ENCODE results near the gene EXOC3L1.

EXOC3L1 gene

DNA sequence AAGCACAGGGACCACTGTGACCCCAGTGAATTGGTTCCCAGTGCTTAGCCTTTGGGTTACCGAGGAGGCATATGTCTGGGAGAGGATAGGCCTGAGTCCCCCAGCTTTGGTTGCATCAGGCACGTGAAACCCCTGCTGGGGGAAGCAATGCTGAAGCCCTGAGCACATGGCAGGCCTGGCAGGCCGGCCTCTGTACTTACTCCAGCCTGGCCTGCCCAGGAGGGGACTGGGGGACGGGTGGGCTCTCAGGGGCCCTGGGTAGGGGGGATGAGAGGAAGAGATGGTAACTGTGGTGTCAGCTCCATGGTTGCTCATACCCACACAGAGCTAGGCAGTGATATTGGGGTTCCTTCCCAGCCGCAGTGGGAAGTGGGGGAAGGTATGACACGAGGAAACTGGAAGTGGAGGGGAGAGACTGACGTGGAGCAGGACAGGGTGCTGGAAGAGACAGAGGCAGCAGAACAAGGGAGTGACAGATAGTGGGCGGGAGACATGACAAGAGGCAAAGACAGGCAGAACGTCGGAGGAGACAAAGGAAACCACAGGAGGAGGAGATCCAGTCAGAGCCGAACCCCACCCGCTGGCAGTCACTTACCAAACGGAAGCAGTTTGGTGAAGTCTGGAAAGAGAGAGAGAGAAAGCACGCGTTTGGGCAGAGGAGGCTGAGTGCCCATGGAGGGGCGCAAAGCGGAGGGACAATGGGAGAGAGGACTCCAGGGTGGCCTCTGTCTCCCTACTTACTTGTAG lies 46.1 kb upstream of the EXOC3L1 start:
- H3K27ac ChIP-seq (ENCODE audit: low read depth, low read length): no peak overlapping the region
- H2BK120ac ChIP-seq (ENCODE audit: low read depth, low read length): no peak overlapping the region
- no peak overlapping the region for H2AK5ac ChIP-seq (ENCODE audit: low read length)
- H3K36me3 ChIP-seq (ENCODE audit: control insufficient read depth, insufficient read depth, low read length): peaks cover 16% of the 10 kb centered on the region
- no peak overlapping the region for H3K9ac ChIP-seq (ENCODE audit: low read length)
- H3K4me1 ChIP-seq (ENCODE audit: control insufficient read depth, low read depth, low read length): peaks cover 3% of the 10 kb centered on the region
- no peaks in the 10 kb centered on the region for H3K79me1 ChIP-seq (ENCODE audit: low read length)
- no peak overlapping the region for H3K4me3 ChIP-seq (ENCODE audit: low read length)
- H3K23ac ChIP-seq (ENCODE audit: low read length): no peak overlapping the region
- no peak overlapping the region for H3K56ac ChIP-seq (ENCODE audit: low read length)
- WGBS (ENCODE audit: extremely low coverage, insufficient coverage, low lambda C conversion rate): no CpG with 5 or more reads among the region's 17 CpGs
- no peaks in the 10 kb centered on the region for H3K79me2 ChIP-seq (ENCODE audit: control insufficient read depth, insufficient read depth, low read length)
- no peaks in the 10 kb centered on the region for H3K27me3 ChIP-seq (ENCODE audit: insufficient read depth, low read length, poor library complexity)
- no peak overlapping the region for H2BK15ac ChIP-seq (replicated peaks; ENCODE audit: low read depth)
- no peak overlapping the region for H3K18ac ChIP-seq (ENCODE audit: low read length)
- no peak overlapping the region for H3K4ac ChIP-seq (ENCODE audit: low read depth, low read length)
- no peak overlapping the region for H4K5ac ChIP-seq (ENCODE audit: low read length)
- H4K8ac ChIP-seq (ENCODE audit: low read depth, low read length): no peak overlapping the region
- H3K4me2 ChIP-seq (ENCODE audit: low read length): no peak overlapping the region
- H2BK5ac ChIP-seq (ENCODE audit: low read length): no peak overlapping the region
- DNase-seq: no peak

DNA sequence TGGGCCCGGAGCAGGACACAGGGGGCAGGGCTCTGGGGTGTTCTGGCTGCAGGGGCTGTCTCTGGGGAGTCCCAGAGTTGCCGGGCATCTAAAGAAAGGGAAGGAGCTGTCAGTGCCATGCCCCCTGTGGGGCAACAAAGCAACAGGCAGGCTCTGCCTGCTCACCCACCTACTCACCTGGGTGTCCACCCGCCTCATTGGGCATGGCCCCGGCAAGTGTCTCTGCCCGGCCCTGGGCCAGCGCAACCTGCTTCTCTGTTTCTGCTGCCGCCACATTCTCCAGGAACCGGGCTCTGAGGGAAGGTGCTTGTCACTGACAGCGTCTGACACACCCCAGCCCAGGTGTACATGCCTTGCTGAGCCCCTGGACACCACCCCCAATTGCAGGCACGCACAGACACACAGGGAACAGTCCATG lies 44.3 kb upstream of the EXOC3L1 start:
- H4K5ac ChIP-seq (ENCODE audit: low read length): no peak overlapping the region
- DNase-seq: no peak
- no peak overlapping the region for H2AK5ac ChIP-seq (ENCODE audit: low read length)
- H3K27me3 ChIP-seq (ENCODE audit: insufficient read depth, low read length, poor library complexity): no peaks in the 10 kb centered on the region
- no peak overlapping the region for H3K9ac ChIP-seq (ENCODE audit: low read length)
- no peak overlapping the region for H3K4me2 ChIP-seq (ENCODE audit: low read length)
- no peaks in the 10 kb centered on the region for H3K79me2 ChIP-seq (ENCODE audit: control insufficient read depth, insufficient read depth, low read length)
- no CpG with 5 or more reads among the region's 10 CpGs for WGBS (ENCODE audit: extremely low coverage, insufficient coverage, low lambda C conversion rate)
- H3K36me3 ChIP-seq (ENCODE audit: control insufficient read depth, insufficient read depth, low read length): peaks cover 27% of the 10 kb centered on the region
- H3K56ac ChIP-seq (ENCODE audit: low read length): no peak overlapping the region
- no peak overlapping the region for H2BK15ac ChIP-seq (replicated peaks; ENCODE audit: low read depth)
- no peak overlapping the region for H3K27ac ChIP-seq (ENCODE audit: low read depth, low read length)
- no peak overlapping the region for H2BK120ac ChIP-seq (ENCODE audit: low read depth, low read length)
- no peak overlapping the region for H2BK5ac ChIP-seq (ENCODE audit: low read length)
- H3K4me3 ChIP-seq (ENCODE audit: low read length): no peak overlapping the region
- H4K8ac ChIP-seq (ENCODE audit: low read depth, low read length): no peak overlapping the region
- H3K4ac ChIP-seq (ENCODE audit: low read depth, low read length): no peak overlapping the region
- H3K18ac ChIP-seq (ENCODE audit: low read length): no peak overlapping the region
- no peak overlapping the region for H3K23ac ChIP-seq (ENCODE audit: low read length)
- no peaks in the 10 kb centered on the region for H3K4me1 ChIP-seq (ENCODE audit: control insufficient read depth, low read depth, low read length)
- no peaks in the 10 kb centered on the region for H3K79me1 ChIP-seq (ENCODE audit: low read length)

DNA sequence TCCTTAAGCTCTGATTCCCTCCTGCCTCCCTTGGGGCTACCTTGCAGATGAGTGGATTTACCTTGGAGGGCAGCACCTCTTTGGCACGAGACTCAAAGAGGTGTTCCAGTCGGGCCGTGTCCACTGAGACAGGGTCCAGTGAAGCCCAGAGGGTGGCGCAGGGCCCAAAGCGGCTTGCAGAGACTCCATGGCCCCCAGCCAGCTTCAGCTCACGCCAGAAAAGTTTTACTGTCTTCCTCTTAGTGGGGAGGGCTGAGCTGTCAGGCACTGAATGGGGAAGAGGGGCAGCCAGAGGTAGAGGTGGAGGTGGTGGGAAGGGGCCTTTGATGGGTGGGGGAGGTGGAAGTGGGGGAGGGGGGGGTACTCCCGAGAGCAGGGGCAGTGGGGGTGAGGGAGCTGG lies 43.7 kb upstream of the EXOC3L1 start:
- no peak overlapping the region for H3K23ac ChIP-seq (ENCODE audit: low read length)
- no peak overlapping the region for H3K4ac ChIP-seq (ENCODE audit: low read depth, low read length)
- no peaks in the 10 kb centered on the region for H3K79me2 ChIP-seq (ENCODE audit: control insufficient read depth, insufficient read depth, low read length)
- WGBS (ENCODE audit: extremely low coverage, insufficient coverage, low lambda C conversion rate): no CpG with 5 or more reads among the region's 7 CpGs
- DNase-seq: no peak
- no peak overlapping the region for H3K9ac ChIP-seq (ENCODE audit: low read length)
- H3K18ac ChIP-seq (ENCODE audit: low read length): no peak overlapping the region
- H4K5ac ChIP-seq (ENCODE audit: low read length): no peak overlapping the region
- H3K4me1 ChIP-seq (ENCODE audit: control insufficient read depth, low read depth, low read length): no peaks in the 10 kb centered on the region
- H3K4me2 ChIP-seq (ENCODE audit: low read length): no peak overlapping the region
- no peak overlapping the region for H2AK5ac ChIP-seq (ENCODE audit: low read length)
- H2BK120ac ChIP-seq (ENCODE audit: low read depth, low read length): no peak overlapping the region
- no peak overlapping the region for H2BK15ac ChIP-seq (replicated peaks; ENCODE audit: low read depth)
- peaks cover 27% of the 10 kb centered on the region for H3K36me3 ChIP-seq (ENCODE audit: control insufficient read depth, insufficient read depth, low read length)
- H3K4me3 ChIP-seq (ENCODE audit: low read length): no peak overlapping the region
- H3K27me3 ChIP-seq (ENCODE audit: insufficient read depth, low read length, poor library complexity): no peaks in the 10 kb centered on the region
- no peak overlapping the region for H3K56ac ChIP-seq (ENCODE audit: low read length)
- no peak overlapping the region for H3K27ac ChIP-seq (ENCODE audit: low read depth, low read length)
- H2BK5ac ChIP-seq (ENCODE audit: low read length): no peak overlapping the region
- no peak overlapping the region for H4K8ac ChIP-seq (ENCODE audit: low read depth, low read length)
- H3K79me1 ChIP-seq (ENCODE audit: low read length): no peaks in the 10 kb centered on the region

DNA sequence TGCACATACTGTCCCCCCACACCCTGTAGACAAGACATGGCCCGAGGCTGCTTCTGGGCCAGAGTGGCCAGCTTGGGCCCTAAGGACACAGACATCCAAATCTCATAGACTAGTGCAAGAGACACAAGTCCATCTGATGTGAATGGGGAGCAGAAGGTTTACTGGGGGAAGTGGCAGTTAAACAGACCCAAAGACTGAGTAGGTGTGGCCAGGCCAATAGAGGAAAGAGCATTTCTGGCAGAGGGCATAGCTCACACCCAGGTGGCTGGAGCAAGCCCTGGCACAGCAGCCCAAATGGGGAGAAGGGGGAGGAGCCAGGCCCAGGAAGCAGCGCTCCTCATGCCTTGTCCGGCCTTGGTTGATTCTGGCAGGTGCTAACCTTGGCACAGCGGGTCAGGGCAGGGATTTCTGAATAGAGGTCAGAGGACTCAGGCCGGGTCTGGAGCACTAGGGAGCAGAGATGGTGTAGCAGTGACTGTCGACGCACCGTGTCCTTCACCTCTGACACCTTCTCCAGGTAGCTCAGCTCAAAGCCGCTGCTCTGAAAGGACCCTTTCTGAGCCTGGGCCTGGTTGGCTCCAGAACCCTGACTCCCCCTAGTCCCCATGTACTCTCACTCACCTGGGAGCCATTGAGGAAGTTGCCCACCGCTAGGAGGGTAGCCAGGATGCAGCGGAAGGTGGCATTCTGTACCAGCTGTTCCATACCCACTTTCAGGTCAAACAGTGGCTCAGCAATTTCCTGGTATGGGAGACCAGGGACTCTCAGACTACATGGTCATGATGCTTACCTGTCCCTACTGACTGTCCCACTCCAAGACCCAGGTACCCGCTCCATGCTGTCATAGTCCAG lies 41.1 kb upstream of the EXOC3L1 start:
- Histone ChIP-seq H3K27ac (ENCODE audit: low read depth, low read length) (no peak overlapping the region), H4K5ac (ENCODE audit: low read length) (no peak overlapping the region), H3K18ac (ENCODE audit: low read length) (no peak overlapping the region), H2BK120ac (ENCODE audit: low read depth, low read length) (no peak overlapping the region), H4K8ac (ENCODE audit: low read depth, low read length) (no peak overlapping the region), H3K56ac (ENCODE audit: low read length) (no peak overlapping the region), H3K79me2 (ENCODE audit: control insufficient read depth, insufficient read depth, low read length) (peaks cover 13% of the 10 kb centered on the region), H3K4me3 (ENCODE audit: low read length) (no peak overlapping the region), H3K4ac (ENCODE audit: low read depth, low read length) (no peak overlapping the region), H3K79me1 (ENCODE audit: low read length) (peaks cover 15% of the 10 kb centered on the region), H3K4me1 (ENCODE audit: control insufficient read depth, low read depth, low read length) (no peaks in the 10 kb centered on the region), H2BK5ac (ENCODE audit: low read length) (no peak overlapping the region), H3K36me3 (ENCODE audit: control insufficient read depth, insufficient read depth, low read length) (peaks cover 26% of the 10 kb centered on the region), H3K9ac (ENCODE audit: low read length) (no peak overlapping the region), H2AK5ac (ENCODE audit: low read length) (no peak overlapping the region), H2BK15ac (replicated peaks; ENCODE audit: low read depth) (no peak overlapping the region), H3K4me2 (ENCODE audit: low read length) (no peak overlapping the region), H3K23ac (ENCODE audit: low read length) (no peak overlapping the region), H3K27me3 (ENCODE audit: insufficient read depth, low read length, poor library complexity) (no peaks in the 10 kb centered on the region)
- WGBS (ENCODE audit: extremely low coverage, insufficient coverage, low lambda C conversion rate): no CpG with 5 or more reads among the region's 12 CpGs
- DNase-seq: no peak

DNA sequence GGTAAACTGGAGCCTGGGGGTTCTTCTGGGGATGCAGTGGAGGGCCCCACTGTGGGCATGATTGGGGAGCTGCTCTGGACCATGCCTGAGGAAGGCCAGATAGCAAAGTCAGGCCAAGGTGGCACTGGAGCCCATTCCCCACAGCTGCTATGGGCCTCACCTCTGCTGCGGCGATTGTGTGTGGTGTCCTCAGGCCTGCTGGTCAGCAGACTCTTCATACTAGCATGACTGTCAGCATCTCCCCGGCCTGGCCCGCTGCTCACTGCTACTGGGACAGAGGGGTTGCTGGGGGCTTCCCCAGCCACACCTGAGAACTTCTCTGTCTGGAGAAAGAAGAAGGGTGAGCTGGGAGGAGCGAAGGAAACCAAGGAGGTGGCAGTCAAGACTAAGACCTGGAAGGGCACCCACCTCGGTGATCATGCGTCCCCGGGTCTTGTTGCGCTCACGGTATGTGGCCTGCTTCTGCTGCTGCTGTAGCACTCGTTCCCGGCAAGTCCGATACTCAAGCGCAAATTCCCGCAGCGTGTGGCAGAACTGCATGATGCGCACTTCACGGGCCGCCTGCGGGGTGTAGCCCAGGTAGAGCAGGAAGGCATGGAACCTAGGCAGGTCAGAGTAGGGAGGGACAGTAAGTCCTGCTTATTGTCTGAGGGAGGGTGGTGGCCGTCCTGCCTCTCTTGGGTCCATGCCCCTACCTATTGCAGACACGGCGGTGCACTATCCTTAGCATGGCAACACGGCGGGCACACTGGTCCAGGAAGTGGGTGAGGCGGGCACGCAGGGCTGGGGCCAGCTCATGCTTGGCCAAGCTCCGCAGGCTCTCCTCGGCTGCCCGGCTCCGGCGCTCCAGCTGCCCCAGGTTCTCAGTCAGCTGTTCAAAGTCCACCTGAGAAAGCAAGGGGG lies 40.2 kb upstream of the EXOC3L1 start:
- no peak overlapping the region for H4K5ac ChIP-seq (ENCODE audit: low read length)
- H3K23ac ChIP-seq (ENCODE audit: low read length): no peak overlapping the region
- H3K79me1 ChIP-seq (ENCODE audit: low read length): peaks cover 15% of the 10 kb centered on the region
- no peak overlapping the region for H3K4me2 ChIP-seq (ENCODE audit: low read length)
- H2BK15ac ChIP-seq (replicated peaks; ENCODE audit: low read depth): no peak overlapping the region
- no peak overlapping the region for H2BK120ac ChIP-seq (ENCODE audit: low read depth, low read length)
- no peaks in the 10 kb centered on the region for H3K27me3 ChIP-seq (ENCODE audit: insufficient read depth, low read length, poor library complexity)
- no peak overlapping the region for H3K9ac ChIP-seq (ENCODE audit: low read length)
- H3K27ac ChIP-seq (ENCODE audit: low read depth, low read length): no peak overlapping the region
- H2BK5ac ChIP-seq (ENCODE audit: low read length): no peak overlapping the region
- no peak overlapping the region for H2AK5ac ChIP-seq (ENCODE audit: low read length)
- WGBS (ENCODE audit: extremely low coverage, insufficient coverage, low lambda C conversion rate): no CpG with 5 or more reads among the region's 32 CpGs
- H3K79me2 ChIP-seq (ENCODE audit: control insufficient read depth, insufficient read depth, low read length): peaks cover 13% of the 10 kb centered on the region
- no peak overlapping the region for H3K18ac ChIP-seq (ENCODE audit: low read length)
- no peak overlapping the region for H3K56ac ChIP-seq (ENCODE audit: low read length)
- peaks cover 21% of the 10 kb centered on the region for H3K36me3 ChIP-seq (ENCODE audit: control insufficient read depth, insufficient read depth, low read length)
- no peaks in the 10 kb centered on the region for H3K4me1 ChIP-seq (ENCODE audit: control insufficient read depth, low read depth, low read length)
- DNase-seq: no peak
- H3K4ac ChIP-seq (ENCODE audit: low read depth, low read length): no peak overlapping the region
- no peak overlapping the region for H3K4me3 ChIP-seq (ENCODE audit: low read length)
- no peak overlapping the region for H4K8ac ChIP-seq (ENCODE audit: low read depth, low read length)

Measured in mesendoderm (in vitro differentiated cells).